ENCODE results near the gene ADAM12. TPM values are rescaled to one million over a fixed set of nuclear protein-coding genes. Genes with fewer than 3 reads are reported as not detected.

Gene ADAM12
- total RNA-seq, 3 donors from 2014 or later (not counting 1 experiment from before 2014, with no cell fraction given), result 1.6 to 1.9 (median 1.8) TPM

GRCh38 chr10:126059076-126059826, 329.0 kb downstream of the ADAM12 start:
- DNase-seq (no peak), ATAC-seq (no peak)
- no peaks in the 10 kb centered on the region for H3K4me1 Mint-ChIP-seq
- H3K36me3 ChIP-seq (ENCODE audit: control insufficient read depth, insufficient read depth, low read length), result no peaks in the 10 kb centered on the region
- no peak overlapping the region for H3K4me3 ChIP-seq (ENCODE audit: low read length)
- H3K36me3 Mint-ChIP-seq, result no peaks in the 10 kb centered on the region
- H3K27me3 ChIP-seq (ENCODE audit: control insufficient read depth, insufficient read depth, low read length), result no peaks in the 10 kb centered on the region
- no peak overlapping the region for H3K27ac ChIP-seq (ENCODE audit: low read length)
- H3K9me3 Mint-ChIP-seq, result no peaks in the 10 kb centered on the region
- intact Hi-C loops (cut with micrococcal nuclease), result no loop called here
- H3K27ac Mint-ChIP-seq, result no peak overlapping the region
- TF ChIP-seq CTCF (IDR thresholded peaks at IDR 0.05), result no peak
- H3K4me3 Mint-ChIP-seq, result no peak overlapping the region
- WGBS (ENCODE audit: insufficient coverage), result 60% methylated on average over 3 of the region's 4 CpGs
- H3K4me1 ChIP-seq (ENCODE audit: control insufficient read depth, insufficient read depth, low read length), result no peaks in the 10 kb centered on the region
- no peaks in the 10 kb centered on the region for H3K9me3 ChIP-seq (ENCODE audit: control insufficient read depth, insufficient read depth, low read length)
- H3K27me3 Mint-ChIP-seq (ENCODE audit: low read depth in 2 of 2), result peaks cover 12 to 18% of the 10 kb centered on the region in 2 donors

- H3K27ac ChIP-seq (ENCODE audit: low read length), result no peak overlapping the region
- Mint-ChIP-seq H3K9me3 (no peaks in the 10 kb centered on the region), H3K27me3 (ENCODE audit: low read depth in 2 of 2) (peaks cover 12 to 24% of the 10 kb centered on the region in 2 donors), H3K4me1 (no peaks in the 10 kb centered on the region), H3K36me3 (no peaks in the 10 kb centered on the region), H3K4me3 (no peak overlapping the region), H3K27ac (no peak overlapping the region)
- 46% methylated on average over 8 of the region's 9 CpGs for WGBS (ENCODE audit: insufficient coverage)
- no peak for DNase-seq
- intact Hi-C loops (cut with micrococcal nuclease), result no loop called here
- no peak for TF ChIP-seq CTCF (IDR thresholded peaks at IDR 0.05)
- no peak overlapping the region for H3K4me3 ChIP-seq (ENCODE audit: low read length)
- no peak for ATAC-seq
- no peaks in the 10 kb centered on the region for H3K9me3 ChIP-seq (ENCODE audit: control insufficient read depth, insufficient read depth, low read length)
- no peaks in the 10 kb centered on the region for H3K4me1 ChIP-seq (ENCODE audit: control insufficient read depth, insufficient read depth, low read length)
- no peaks in the 10 kb centered on the region for H3K36me3 ChIP-seq (ENCODE audit: control insufficient read depth, insufficient read depth, low read length)
- no peaks in the 10 kb centered on the region for H3K27me3 ChIP-seq (ENCODE audit: control insufficient read depth, insufficient read depth, low read length)
Observed at GRCh38 chr10:126058507-126058906, 329.8 kb downstream of the ADAM12 start.

GRCh38 chr10:126058104-126058503, 330.2 kb downstream of the ADAM12 start:
- Histone ChIP-seq H3K9me3 (ENCODE audit: control insufficient read depth, insufficient read depth, low read length) (no peaks in the 10 kb centered on the region), H3K36me3 (ENCODE audit: control insufficient read depth, insufficient read depth, low read length) (no peaks in the 10 kb centered on the region), H3K27me3 (ENCODE audit: control insufficient read depth, insufficient read depth, low read length) (no peaks in the 10 kb centered on the region), H3K4me3 (ENCODE audit: low read length) (no peak overlapping the region), H3K27ac (ENCODE audit: low read length) (no peak overlapping the region), H3K4me1 (ENCODE audit: control insufficient read depth, insufficient read depth, low read length) (no peaks in the 10 kb centered on the region)
- no peak overlapping the region for H3K4me3 Mint-ChIP-seq
- H3K27me3 Mint-ChIP-seq (ENCODE audit: low read depth in 2 of 2), result peaks cover 12 to 24% of the 10 kb centered on the region in 2 donors
- no peaks in the 10 kb centered on the region for H3K4me1 Mint-ChIP-seq
- no peaks in the 10 kb centered on the region for H3K9me3 Mint-ChIP-seq
- H3K36me3 Mint-ChIP-seq, result no peaks in the 10 kb centered on the region
- intact Hi-C loops (cut with micrococcal nuclease), result no loop called here
- WGBS (ENCODE audit: insufficient coverage), result 55% methylated on average over 6 of the region's 6 CpGs
- TF ChIP-seq CTCF (IDR thresholded peaks at IDR 0.05), result no peak
- no peak overlapping the region for H3K27ac Mint-ChIP-seq
- ATAC-seq (no peak), DNase-seq (no peak)

GRCh38 chr10:126057494-126057893, 330.8 kb downstream of the ADAM12 start:
- H3K4me3 Mint-ChIP-seq, result no peak overlapping the region
- no peaks in the 10 kb centered on the region for H3K36me3 Mint-ChIP-seq
- Histone ChIP-seq H3K27ac (ENCODE audit: low read length) (no peak overlapping the region), H3K36me3 (ENCODE audit: control insufficient read depth, insufficient read depth, low read length) (no peaks in the 10 kb centered on the region), H3K9me3 (ENCODE audit: control insufficient read depth, insufficient read depth, low read length) (no peaks in the 10 kb centered on the region), H3K27me3 (ENCODE audit: control insufficient read depth, insufficient read depth, low read length) (no peaks in the 10 kb centered on the region), H3K4me1 (ENCODE audit: control insufficient read depth, insufficient read depth, low read length) (no peaks in the 10 kb centered on the region), H3K4me3 (ENCODE audit: low read length) (no peak overlapping the region)
- 91% methylated on average over 5 of the region's 8 CpGs for WGBS (ENCODE audit: insufficient coverage)
- DNase-seq, result no peak
- no peak for TF ChIP-seq CTCF (IDR thresholded peaks at IDR 0.05)
- ATAC-seq, result no peak
- no peaks in the 10 kb centered on the region for H3K4me1 Mint-ChIP-seq
- no peak overlapping the region for H3K27ac Mint-ChIP-seq
- intact Hi-C loops (cut with micrococcal nuclease), result no loop called here
- peaks cover 12 to 26% of the 10 kb centered on the region in 2 donors for H3K27me3 Mint-ChIP-seq (ENCODE audit: low read depth in 2 of 2)
- H3K9me3 Mint-ChIP-seq, result no peaks in the 10 kb centered on the region
